Bronchial epithelial cell (primary cell): ENCODE data around the gene ALDH4A1. TPM values are rescaled to one million over a fixed set of nuclear protein-coding genes. Genes with fewer than 3 reads are reported as not detected.
A peak's percentile ranks its signal among the peaks of the same experiment; 100 is the strongest.

ENCODE experiments used
- DNase-seq: peaks from one replicate; pipeline ENCODE4 v3.0.0-alpha.2; 2010; ENCODE audit warnings: low read depth
- FAIRE-seq: peaks from 2 replicates; lab custom pipeline; 2011; peaks lifted over from hg19 to GRCh38; lab: Jason Lieb, UNC
- H3K27me3 ChIP-seq: 2 replicates; pipeline ENCODE4 v1.5.1; 2011; ENCODE audit warnings: low read length; ENCODE audit not compliant: control insufficient read depth, insufficient read depth
- H3K36me3 ChIP-seq: 2 replicates; pipeline ENCODE4 v1.5.1; 2011; ENCODE audit warnings: low read length; ENCODE audit not compliant: control insufficient read depth, insufficient read depth
- H3K4me3 ChIP-seq: 2 replicates; pipeline ENCODE4 v1.5.1; 2011; ENCODE audit warnings: mild to moderate bottlenecking, low read depth, low read length, control low read depth
- total RNA-seq: library from RNA; depleted of rRNA; stranded (reverse); fragments of >200 nt; gene quantifications from 2 replicates; pipeline ENCODE4 v1.2.1, GENCODE V29; 2014
- TF ChIP-seq, protein P1 (sequence below): IDR thresholded peaks from 2 replicates; pipeline ENCODE4 v1.5.1; 2011; ENCODE audit warnings: mild to moderate bottlenecking, moderate library complexity, low read length, control low read depth, inconsistent platforms; ENCODE audit not compliant: insufficient read depth, severe bottlenecking

Gene ALDH4A1
- total RNA-seq, 1 donor from 2014 or later, result 15.8 TPM

DNA sequence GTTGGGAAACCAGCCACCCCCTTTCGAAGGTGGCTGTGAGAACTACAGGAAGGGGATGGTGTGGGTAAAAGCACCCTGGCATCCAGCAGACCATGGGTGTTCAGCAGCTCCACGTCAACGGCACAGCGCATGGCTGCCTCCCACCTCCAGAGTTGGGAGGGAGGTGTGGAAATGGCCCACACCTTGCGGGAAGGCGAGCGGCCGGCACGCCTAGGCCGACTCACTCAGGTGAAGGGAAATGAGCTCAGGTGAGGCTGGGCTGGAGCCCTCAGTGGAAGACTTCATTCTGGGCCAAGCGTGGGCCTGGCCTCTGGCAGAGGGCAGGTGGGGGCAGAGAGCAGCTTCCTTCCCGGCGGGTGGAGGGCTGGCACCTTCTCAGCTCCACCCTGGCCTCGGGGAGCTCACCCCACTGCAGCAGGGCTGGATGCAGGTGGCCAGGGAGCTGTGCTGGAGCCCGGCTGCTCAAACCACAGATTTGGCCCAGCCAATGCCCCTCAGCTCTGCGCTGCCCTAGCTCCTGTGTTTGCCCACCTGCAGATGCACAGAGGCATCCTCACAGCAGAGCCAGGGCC, 24.8 kb upstream of the ALDH4A1 start:
- Histone ChIP-seq H3K27me3 (no peaks in the 10 kb centered on the region), H3K36me3 (peaks cover 1% of the 10 kb centered on the region), H3K4me3 (no peak overlapping the region)
- DNase-seq (peak; percentile 74), FAIRE-seq (no peak)
- TF ChIP-seq, protein P1, sequence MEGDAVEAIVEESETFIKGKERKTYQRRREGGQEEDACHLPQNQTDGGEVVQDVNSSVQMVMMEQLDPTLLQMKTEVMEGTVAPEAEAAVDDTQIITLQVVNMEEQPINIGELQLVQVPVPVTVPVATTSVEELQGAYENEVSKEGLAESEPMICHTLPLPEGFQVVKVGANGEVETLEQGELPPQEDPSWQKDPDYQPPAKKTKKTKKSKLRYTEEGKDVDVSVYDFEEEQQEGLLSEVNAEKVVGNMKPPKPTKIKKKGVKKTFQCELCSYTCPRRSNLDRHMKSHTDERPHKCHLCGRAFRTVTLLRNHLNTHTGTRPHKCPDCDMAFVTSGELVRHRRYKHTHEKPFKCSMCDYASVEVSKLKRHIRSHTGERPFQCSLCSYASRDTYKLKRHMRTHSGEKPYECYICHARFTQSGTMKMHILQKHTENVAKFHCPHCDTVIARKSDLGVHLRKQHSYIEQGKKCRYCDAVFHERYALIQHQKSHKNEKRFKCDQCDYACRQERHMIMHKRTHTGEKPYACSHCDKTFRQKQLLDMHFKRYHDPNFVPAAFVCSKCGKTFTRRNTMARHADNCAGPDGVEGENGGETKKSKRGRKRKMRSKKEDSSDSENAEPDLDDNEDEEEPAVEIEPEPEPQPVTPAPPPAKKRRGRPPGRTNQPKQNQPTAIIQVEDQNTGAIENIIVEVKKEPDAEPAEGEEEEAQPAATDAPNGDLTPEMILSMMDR, result no peak

DNA sequence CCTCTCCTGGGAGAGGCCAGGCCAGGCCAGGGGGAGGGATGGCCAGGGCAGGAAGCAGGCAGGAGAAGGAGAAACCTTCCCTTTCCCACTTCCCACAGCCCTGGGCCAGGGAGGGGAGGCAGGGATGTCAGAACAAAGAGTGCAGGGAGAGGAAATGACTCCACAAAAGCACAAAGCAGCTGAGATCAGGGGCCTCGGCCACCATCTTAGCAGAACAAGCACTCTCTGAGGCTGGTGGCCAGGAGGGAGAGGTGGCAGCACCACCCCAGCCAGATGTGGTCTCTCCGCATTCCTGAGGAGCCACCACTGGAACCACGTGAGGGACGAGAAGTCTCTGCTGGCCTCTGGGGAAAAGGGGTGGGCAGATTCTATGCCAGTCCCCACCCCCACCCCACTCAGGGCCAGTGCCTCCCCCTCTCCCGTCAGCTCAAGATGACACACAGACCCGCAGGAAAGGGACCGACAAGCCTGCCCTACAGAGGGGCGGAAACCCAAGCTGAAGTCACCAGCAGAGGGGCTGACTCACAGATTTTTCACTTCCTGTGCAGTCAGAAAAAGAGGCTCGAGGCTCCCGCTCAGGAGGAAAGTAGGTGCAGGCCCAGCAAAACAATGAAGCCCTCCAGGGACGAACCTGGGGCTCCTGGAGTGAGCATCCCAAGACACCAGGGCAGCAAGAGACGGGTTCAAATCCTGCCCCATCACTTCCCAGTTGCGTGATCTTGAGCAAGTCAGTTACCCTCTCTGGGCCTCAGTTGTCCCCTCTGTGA, 24.1 kb upstream of the ALDH4A1 start:
- H3K27me3 ChIP-seq, result no peaks in the 10 kb centered on the region
- peaks cover 1% of the 10 kb centered on the region for H3K36me3 ChIP-seq
- DNase-seq (peak; percentile 95), FAIRE-seq (no peak)
- TF ChIP-seq, protein P1, result no peak
- H3K4me3 ChIP-seq, result no peak overlapping the region

DNA sequence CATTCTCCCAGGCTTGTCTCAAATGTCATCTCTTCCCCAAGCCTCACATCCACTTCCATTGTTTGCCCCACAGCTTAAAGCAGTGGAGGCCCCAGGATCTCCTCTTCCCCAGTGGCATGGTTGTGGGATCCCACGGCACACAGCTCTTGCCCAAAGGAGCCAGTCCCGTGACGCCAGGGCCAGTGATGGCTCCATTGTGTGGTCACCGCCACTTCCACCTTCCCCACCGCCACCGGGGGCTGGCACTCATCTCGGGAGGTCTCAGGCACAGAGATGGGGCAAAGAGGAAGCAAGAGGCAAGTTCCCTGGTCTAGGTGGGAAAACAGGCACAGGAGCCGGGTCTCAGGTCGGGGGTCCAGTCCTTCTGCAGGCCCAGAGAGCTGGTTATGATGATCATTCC, 22.9 kb upstream of the ALDH4A1 start:
- TF ChIP-seq, protein P1, result no peak
- Histone ChIP-seq H3K27me3 (no peaks in the 10 kb centered on the region), H3K36me3 (peaks cover 9% of the 10 kb centered on the region), H3K4me3 (no peak overlapping the region)
- FAIRE-seq, result no peak
- no peak for DNase-seq

DNA sequence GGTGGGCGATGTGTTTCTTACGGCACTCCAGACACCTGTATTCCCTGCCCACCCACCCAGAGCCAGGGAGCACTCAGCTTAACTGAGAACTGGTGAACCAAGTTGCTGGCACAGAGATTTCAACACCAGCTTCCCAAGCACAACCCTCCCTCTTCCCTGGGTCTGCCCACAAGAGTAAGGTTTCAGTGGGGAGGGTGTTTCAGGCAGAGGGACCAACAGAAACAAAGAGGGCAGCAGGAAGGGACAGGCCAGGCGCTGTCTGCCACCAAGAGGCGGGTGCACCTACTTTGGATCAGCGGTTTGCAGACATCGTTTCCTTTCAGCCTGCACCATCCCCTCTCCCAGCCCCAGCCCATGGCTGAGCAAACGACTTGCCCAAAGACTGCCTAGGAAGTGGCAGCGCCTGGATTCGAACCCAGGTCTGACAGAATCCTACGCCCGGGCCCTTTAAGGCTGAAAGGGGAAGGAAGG, 21.9 kb upstream of the ALDH4A1 start:
- Histone ChIP-seq H3K36me3 (peaks cover 11% of the 10 kb centered on the region), H3K27me3 (no peaks in the 10 kb centered on the region), H3K4me3 (no peak overlapping the region)
- TF ChIP-seq, protein P1, result no peak
- DNase-seq (peak; percentile 39), FAIRE-seq (no peak)

DNA sequence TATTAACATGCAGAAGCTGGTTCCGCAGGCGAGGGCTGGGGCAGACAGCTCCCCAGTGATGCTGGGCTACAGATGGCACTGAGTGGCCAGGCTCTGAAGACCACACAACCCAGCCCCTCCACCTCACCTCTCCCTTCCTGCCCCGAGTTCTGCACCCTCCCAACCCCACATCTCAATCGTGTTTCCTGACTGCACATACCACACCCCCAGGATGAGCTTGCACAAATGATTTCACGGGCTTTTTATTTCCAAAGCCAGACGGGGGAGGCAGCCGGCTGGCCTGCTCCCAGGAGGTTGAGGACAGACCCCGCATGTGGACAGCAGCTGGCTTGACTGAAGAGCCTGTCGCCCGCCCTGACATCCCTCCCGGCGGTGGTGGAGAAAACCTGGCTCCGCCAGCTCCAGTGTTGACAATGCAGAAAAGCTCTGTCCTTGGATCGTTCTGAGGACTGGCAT, 21.4 kb upstream of the ALDH4A1 start:
- H3K4me3 ChIP-seq, result no peak overlapping the region
- FAIRE-seq (no peak), DNase-seq (peak; percentile 38)
- TF ChIP-seq, protein P1, result no peak
- peaks cover 11% of the 10 kb centered on the region for H3K36me3 ChIP-seq
- H3K27me3 ChIP-seq, result no peaks in the 10 kb centered on the region
